Measurements from ENCODE around the gene FARP1.

Gene FARP1

GRCh38 chr13:98171900-98172589 lies 29.2 kb downstream of the FARP1 start:
- H3K27me3 ChIP-seq (ENCODE audit: insufficient read depth, poor library complexity, severe bottlenecking) = no peaks in the 10 kb centered on the region
- no peaks in the 10 kb centered on the region for H3K9me3 ChIP-seq (ENCODE audit: severe bottlenecking)
- peaks cover 36% of the 10 kb centered on the region for H3K4me1 ChIP-seq (ENCODE audit: insufficient read depth, poor library complexity, severe bottlenecking)
- H3K4me3 ChIP-seq (ENCODE audit: severe bottlenecking) = no peak overlapping the region
- ATAC-seq (ENCODE audit: low read depth) (peak; percentile 14; the same call in 1 of the 3 replicates), DNase-seq (ENCODE audit: low spot score) (no peak)
- H3K27ac ChIP-seq (ENCODE audit: poor library complexity, severe bottlenecking) = peak overlapping the region; percentile 78
- TF ChIP-seq, protein P1, sequence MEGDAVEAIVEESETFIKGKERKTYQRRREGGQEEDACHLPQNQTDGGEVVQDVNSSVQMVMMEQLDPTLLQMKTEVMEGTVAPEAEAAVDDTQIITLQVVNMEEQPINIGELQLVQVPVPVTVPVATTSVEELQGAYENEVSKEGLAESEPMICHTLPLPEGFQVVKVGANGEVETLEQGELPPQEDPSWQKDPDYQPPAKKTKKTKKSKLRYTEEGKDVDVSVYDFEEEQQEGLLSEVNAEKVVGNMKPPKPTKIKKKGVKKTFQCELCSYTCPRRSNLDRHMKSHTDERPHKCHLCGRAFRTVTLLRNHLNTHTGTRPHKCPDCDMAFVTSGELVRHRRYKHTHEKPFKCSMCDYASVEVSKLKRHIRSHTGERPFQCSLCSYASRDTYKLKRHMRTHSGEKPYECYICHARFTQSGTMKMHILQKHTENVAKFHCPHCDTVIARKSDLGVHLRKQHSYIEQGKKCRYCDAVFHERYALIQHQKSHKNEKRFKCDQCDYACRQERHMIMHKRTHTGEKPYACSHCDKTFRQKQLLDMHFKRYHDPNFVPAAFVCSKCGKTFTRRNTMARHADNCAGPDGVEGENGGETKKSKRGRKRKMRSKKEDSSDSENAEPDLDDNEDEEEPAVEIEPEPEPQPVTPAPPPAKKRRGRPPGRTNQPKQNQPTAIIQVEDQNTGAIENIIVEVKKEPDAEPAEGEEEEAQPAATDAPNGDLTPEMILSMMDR (IDR thresholded peaks at IDR 0.05; ENCODE audit: poor library complexity, severe bottlenecking) = no peak
- no peaks in the 10 kb centered on the region for H3K36me3 ChIP-seq (ENCODE audit: low read depth)

- TF ChIP-seq, protein P1 (IDR thresholded peaks at IDR 0.05; ENCODE audit: poor library complexity, severe bottlenecking) = no peak
- Histone ChIP-seq H3K27ac (ENCODE audit: poor library complexity, severe bottlenecking) (peak overlapping the region; percentile 78), H3K27me3 (ENCODE audit: insufficient read depth, poor library complexity, severe bottlenecking) (no peaks in the 10 kb centered on the region), H3K4me1 (ENCODE audit: insufficient read depth, poor library complexity, severe bottlenecking) (peaks cover 36% of the 10 kb centered on the region), H3K36me3 (ENCODE audit: low read depth) (no peaks in the 10 kb centered on the region), H3K4me3 (ENCODE audit: severe bottlenecking) (no peak overlapping the region), H3K9me3 (ENCODE audit: severe bottlenecking) (no peaks in the 10 kb centered on the region)
- DNase-seq (ENCODE audit: low spot score) = no peak
- ATAC-seq (ENCODE audit: low read depth) = peak; percentile 14; the same call in 1 of the 3 replicates
Measured at GRCh38 chr13:98172590-98173422, 29.9 kb downstream of the FARP1 start.

GRCh38 chr13:98173431-98174152 lies 30.7 kb downstream of the FARP1 start:
- ATAC-seq (ENCODE audit: low read depth) (peak; percentile 75), DNase-seq (ENCODE audit: low spot score) (no peak)
- Histone ChIP-seq H3K4me3 (ENCODE audit: severe bottlenecking) (no peak overlapping the region), H3K36me3 (ENCODE audit: low read depth) (no peaks in the 10 kb centered on the region; the same call in 1 of the 2 replicates), H3K4me1 (ENCODE audit: insufficient read depth, poor library complexity, severe bottlenecking) (peaks cover 36% of the 10 kb centered on the region), H3K9me3 (ENCODE audit: severe bottlenecking) (no peaks in the 10 kb centered on the region), H3K27me3 (ENCODE audit: insufficient read depth, poor library complexity, severe bottlenecking) (no peaks in the 10 kb centered on the region), H3K27ac (ENCODE audit: poor library complexity, severe bottlenecking) (peak overlapping the region; percentile 78)
- TF ChIP-seq, protein P1 (IDR thresholded peaks at IDR 0.05; ENCODE audit: poor library complexity, severe bottlenecking) = no peak

- DNase-seq (ENCODE audit: low spot score) (no peak), ATAC-seq (ENCODE audit: low read depth) (no peak)
- H3K36me3 ChIP-seq (ENCODE audit: low read depth) = no peaks in the 10 kb centered on the region; the same call in 1 of the 2 replicates
- H3K27me3 ChIP-seq (ENCODE audit: insufficient read depth, poor library complexity, severe bottlenecking) = no peaks in the 10 kb centered on the region
- H3K4me3 ChIP-seq (ENCODE audit: severe bottlenecking) = no peak overlapping the region
- no peaks in the 10 kb centered on the region for H3K9me3 ChIP-seq (ENCODE audit: severe bottlenecking)
- peak overlapping the region; percentile 78 for H3K27ac ChIP-seq (ENCODE audit: poor library complexity, severe bottlenecking)
- TF ChIP-seq, protein P1 (IDR thresholded peaks at IDR 0.05; ENCODE audit: poor library complexity, severe bottlenecking) = no peak
- peaks cover 36% of the 10 kb centered on the region for H3K4me1 ChIP-seq (ENCODE audit: insufficient read depth, poor library complexity, severe bottlenecking)
Measured at GRCh38 chr13:98174307-98174706, 31.4 kb downstream of the FARP1 start.

Measured in RWPE2 (cell line).